ENCODE results near the gene CD47. TPM values are rescaled to one million over a fixed set of nuclear protein-coding genes. Genes with fewer than 3 reads are reported as not detected.

CD47 gene
- total RNA-seq, 4 donors from 2014 or later, result 146 to 167 (median 160) TPM

DNA sequence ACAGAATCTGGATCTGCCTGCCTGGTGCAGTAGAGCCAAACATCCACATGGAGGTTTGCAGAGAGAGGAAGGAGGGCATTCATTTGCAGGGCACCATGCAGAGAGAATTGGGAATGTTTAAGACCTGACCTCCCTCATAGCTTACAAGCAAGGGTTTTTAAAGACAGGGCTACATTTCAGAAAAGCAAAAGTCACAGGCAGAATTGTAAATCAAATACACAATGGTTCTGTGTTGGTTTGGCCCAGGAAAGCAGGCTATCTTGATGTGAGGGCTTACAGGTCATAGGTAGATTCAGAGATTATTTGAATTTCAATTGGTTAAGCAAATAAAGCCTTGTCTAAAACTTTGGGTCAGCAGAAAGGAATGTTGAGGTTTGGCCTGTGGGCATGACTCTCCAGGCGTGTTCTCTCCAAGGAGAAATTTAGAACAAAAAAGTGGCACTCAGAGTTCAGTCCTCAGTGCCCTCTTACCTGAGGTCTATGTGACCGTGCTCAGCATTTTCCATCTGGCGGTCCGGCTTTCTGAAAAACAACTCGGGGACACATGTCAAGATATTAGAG, 91.5 kb downstream of the CD47 start:
- Histone ChIP-seq H3K27me3 (no peaks in the 10 kb centered on the region), H3K36me3 (no peaks in the 10 kb centered on the region), H3K4me1 (no peaks in the 10 kb centered on the region), H3K4me3 (replicated peaks in 1 of 3) (no peak overlapping the region), H3K9me3 (no peaks in the 10 kb centered on the region), H3K27ac (no peak overlapping the region)
- no peak for DNase-seq
- intact Hi-C loops (cut with DNase I), result no loop called here
- 94 to 98% methylated on average over 5 of the region's 5 CpGs for WGBS, 2 donors
- TF ChIP-seq POLR2A (IDR thresholded peaks at IDR 0.05), result no peak
- TF ChIP-seq, protein P1, sequence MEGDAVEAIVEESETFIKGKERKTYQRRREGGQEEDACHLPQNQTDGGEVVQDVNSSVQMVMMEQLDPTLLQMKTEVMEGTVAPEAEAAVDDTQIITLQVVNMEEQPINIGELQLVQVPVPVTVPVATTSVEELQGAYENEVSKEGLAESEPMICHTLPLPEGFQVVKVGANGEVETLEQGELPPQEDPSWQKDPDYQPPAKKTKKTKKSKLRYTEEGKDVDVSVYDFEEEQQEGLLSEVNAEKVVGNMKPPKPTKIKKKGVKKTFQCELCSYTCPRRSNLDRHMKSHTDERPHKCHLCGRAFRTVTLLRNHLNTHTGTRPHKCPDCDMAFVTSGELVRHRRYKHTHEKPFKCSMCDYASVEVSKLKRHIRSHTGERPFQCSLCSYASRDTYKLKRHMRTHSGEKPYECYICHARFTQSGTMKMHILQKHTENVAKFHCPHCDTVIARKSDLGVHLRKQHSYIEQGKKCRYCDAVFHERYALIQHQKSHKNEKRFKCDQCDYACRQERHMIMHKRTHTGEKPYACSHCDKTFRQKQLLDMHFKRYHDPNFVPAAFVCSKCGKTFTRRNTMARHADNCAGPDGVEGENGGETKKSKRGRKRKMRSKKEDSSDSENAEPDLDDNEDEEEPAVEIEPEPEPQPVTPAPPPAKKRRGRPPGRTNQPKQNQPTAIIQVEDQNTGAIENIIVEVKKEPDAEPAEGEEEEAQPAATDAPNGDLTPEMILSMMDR (IDR thresholded peaks at IDR 0.05), result no peak

DNA sequence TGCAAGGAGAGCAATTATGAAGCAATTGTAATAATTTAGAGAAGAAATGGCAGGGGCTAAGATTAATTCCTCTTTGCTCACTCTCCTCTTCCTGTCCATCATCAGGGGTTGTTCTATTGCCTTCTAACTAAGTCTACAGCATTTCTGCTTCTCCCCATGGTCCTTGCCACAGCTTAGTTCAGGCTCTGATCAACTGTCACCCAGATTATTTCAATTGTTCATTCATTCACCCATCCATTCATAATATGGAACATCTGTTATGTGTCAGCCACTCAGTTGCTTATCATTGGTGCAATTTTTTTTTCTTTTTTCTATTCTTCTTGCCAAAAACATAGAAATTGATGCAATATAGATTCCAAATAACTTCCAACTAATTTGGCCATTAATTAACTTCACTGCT, 93.2 kb downstream of the CD47 start:
- no peaks in the 10 kb centered on the region for H3K36me3 ChIP-seq
- no peak overlapping the region for H3K27ac ChIP-seq
- intact Hi-C loops (cut with DNase I), result no loop called here
- H3K27me3 ChIP-seq, result no peaks in the 10 kb centered on the region
- H3K4me1 ChIP-seq, result no peaks in the 10 kb centered on the region
- H3K9me3 ChIP-seq, result no peaks in the 10 kb centered on the region
- no peak overlapping the region for H3K4me3 ChIP-seq (replicated peaks in 1 of 3)
- TF ChIP-seq POLR2A (IDR thresholded peaks at IDR 0.05), result no peak
- TF ChIP-seq, protein P1 (IDR thresholded peaks at IDR 0.05), result no peak
- no peak for DNase-seq

DNA sequence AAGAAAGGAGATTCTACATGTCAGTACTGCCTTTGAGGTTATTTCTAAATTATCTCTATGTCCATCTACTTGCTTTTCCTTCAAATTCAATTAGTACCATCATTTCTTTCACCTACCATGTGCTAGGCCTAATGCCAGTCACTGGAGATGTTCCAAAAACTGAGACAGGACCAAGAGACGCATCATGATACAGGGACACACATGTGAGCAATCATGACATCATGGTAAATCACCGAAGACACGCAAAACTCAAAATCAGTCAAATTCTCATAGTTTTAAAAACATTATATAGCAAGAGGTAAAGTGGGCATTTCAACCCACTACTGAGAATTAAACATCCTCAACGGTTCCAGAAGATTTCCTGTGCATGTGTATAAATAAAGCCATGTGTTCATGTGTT, 95.0 kb downstream of the CD47 start:
- intact Hi-C loops (cut with DNase I), result no loop called here
- no peak for DNase-seq
- H3K27ac ChIP-seq, result no peak overlapping the region
- H3K27me3 ChIP-seq, result no peaks in the 10 kb centered on the region
- H3K4me3 ChIP-seq (replicated peaks in 1 of 3), result no peak overlapping the region
- H3K9me3 ChIP-seq, result no peaks in the 10 kb centered on the region
- H3K4me1 ChIP-seq, result no peaks in the 10 kb centered on the region
- TF ChIP-seq, protein P1 (IDR thresholded peaks at IDR 0.05), result no peak
- no peak for TF ChIP-seq POLR2A (IDR thresholded peaks at IDR 0.05)
- H3K36me3 ChIP-seq, result no peaks in the 10 kb centered on the region
- WGBS, 2 donors, result 92 to 94% methylated on average over 4 of the region's 4 CpGs

DNA sequence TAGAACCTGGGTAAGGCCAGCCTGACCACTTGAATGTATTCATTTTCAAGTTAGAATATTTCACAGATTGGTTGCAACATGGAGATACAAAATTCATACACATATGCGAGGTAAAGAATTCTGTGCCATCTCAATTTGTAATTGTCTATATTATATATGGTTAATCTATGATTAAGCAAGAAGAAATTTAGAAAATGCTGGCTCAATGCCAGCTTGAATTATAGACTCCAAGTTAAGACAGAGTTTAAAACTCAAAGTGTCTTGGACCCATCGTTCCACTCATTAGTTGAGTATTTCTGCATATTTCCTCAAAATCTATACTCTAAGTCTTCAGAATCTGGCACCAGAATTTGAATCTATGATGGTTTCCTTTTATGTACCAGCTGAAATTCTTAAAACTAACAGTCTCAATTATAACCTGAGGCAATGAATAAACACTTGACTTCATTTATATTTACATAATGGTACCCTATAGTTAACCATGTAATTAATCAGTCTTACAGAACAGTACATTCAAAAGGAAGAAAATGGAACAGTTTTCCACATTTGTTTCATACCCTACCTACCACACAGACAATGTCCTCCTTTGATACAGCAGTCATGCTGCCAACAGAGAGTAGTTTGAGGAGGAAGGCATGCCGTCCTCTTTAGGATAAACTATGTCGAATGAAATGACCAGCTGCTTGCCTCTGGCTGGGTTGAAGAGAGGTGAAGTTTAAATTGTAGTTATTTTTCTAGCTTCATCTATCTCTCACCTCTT, 95.7 kb downstream of the CD47 start:
- Histone ChIP-seq H3K36me3 (no peaks in the 10 kb centered on the region), H3K4me3 (replicated peaks in 1 of 3) (no peak overlapping the region), H3K27me3 (no peaks in the 10 kb centered on the region), H3K4me1 (no peaks in the 10 kb centered on the region), H3K9me3 (no peaks in the 10 kb centered on the region), H3K27ac (no peak overlapping the region)
- intact Hi-C loops (cut with DNase I), result no loop called here
- TF ChIP-seq POLR2A (IDR thresholded peaks at IDR 0.05), result no peak
- TF ChIP-seq, protein P1 (IDR thresholded peaks at IDR 0.05), result no peak
- no peak for DNase-seq
- 78 to 86% methylated on average over 4 of the region's 4 CpGs for WGBS, 2 donors

DNA sequence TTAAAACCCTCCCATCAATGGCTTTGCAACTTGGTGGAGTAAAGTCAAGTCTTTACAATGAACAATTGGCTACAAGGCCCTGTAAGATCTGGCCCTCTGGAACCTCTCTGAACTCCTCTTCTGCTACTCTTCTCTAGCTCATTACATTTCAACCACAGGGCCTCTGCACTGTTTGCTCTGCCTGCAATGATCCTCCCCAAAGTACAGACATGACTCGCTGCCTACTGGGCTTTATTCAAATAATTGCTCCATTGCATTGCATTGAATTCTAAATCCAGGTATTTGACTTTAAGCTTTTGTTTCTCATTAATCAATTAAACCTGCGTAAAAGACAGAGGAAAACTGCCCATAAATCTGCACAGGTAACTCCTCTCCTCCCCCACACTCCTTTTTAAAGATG, 96.7 kb downstream of the CD47 start:
- H3K27ac ChIP-seq, result no peak overlapping the region
- DNase-seq, result no peak
- H3K9me3 ChIP-seq, result no peaks in the 10 kb centered on the region
- no peaks in the 10 kb centered on the region for H3K27me3 ChIP-seq
- 96 to 99% methylated on average over 2 of the region's 2 CpGs for WGBS, 2 donors
- intact Hi-C loops (cut with DNase I), result no loop called here
- no peak overlapping the region for H3K4me3 ChIP-seq (replicated peaks in 1 of 3)
- no peaks in the 10 kb centered on the region for H3K36me3 ChIP-seq
- no peak for TF ChIP-seq POLR2A (IDR thresholded peaks at IDR 0.05)
- TF ChIP-seq, protein P1 (IDR thresholded peaks at IDR 0.05), result no peak
- H3K4me1 ChIP-seq, result no peaks in the 10 kb centered on the region
